Peyer's patch (tissue), 4 donors: ENCODE measurements around the gene RFFL. TPM values are rescaled to one million over a fixed set of nuclear protein-coding genes. Genes with fewer than 3 reads are reported as not detected.
"Not testable (repeated sequence)": the region's sequence is repeated elsewhere in the genome, so short reads cannot be mapped to it uniquely, and the experiment has no call there.

Experiments used
- DNase-seq, 3 donors: peaks; one replicate each; pipeline ENCODE4 v3.0.0-alpha.2; 2017 to 2019
- H3K27ac ChIP-seq, 4 donors: fragments of 200-600 bp; sonication (generic); one replicate each; pipeline ENCODE4 v1.5.1; 2016 to 2019
- H3K27me3 ChIP-seq, 2 donors: fragments of 200-600 bp; sonication (generic); one replicate each; pipeline ENCODE4 v1.5.1; 2019
- H3K36me3 ChIP-seq, 3 donors: fragments of 200-600 bp; sonication (generic); one replicate each; pipeline ENCODE4 v1.5.1; 2016 to 2019
- H3K4me1 ChIP-seq, 4 donors: fragments of 200-600 bp; sonication (generic); one replicate each; pipeline ENCODE4 v1.5.1; 2016 to 2019
- H3K4me3 ChIP-seq, 4 donors: fragments of 200-600 bp; sonication (generic); 1 replicate in 3 of 4; 2 replicates in 1 of 4; pipeline ENCODE4 v1.5.1; 2016 to 2019; ENCODE audit warnings: mild to moderate bottlenecking in 1 of 4
- H3K9me3 ChIP-seq, 4 donors: fragments of 200-600 bp; sonication (generic); one replicate each; pipeline ENCODE4 v1.5.1; 2016 to 2019; ENCODE audit warnings: mild to moderate bottlenecking in 1 of 4
- POLR2A ChIP-seq, 2 donors: fragments of 450-650 bp; IDR thresholded peaks; one replicate each; pipeline ENCODE4 v1.5.1; 2017; ENCODE audit warnings: antibody characterized with exemption in 2 of 2, mild to moderate bottlenecking in 2 of 2, moderate library complexity in 2 of 2
- total RNA-seq, 4 donors: library from RNA; depleted of rRNA; stranded (reverse); fragments of >200 nt; gene quantifications; one replicate each; pipeline ENCODE4 v1.1.0, GENCODE V29; 2016
- TF ChIP-seq, protein P1 (sequence below), 6 experiments: fragments of 450-650 bp in 4 of 6; fragments of 200-600 bp in 2 of 6; sonication (generic) in 1 of 6; IDR thresholded peaks; one replicate each; pipeline ENCODE4 v1.5.1; 2017 to 2019; ENCODE audit warnings: antibody characterized with exemption in 6 of 6, mild to moderate bottlenecking in 3 of 6, moderate library complexity in 1 of 6

RFFL gene
- total RNA-seq, 4 donors from 2014 or later: 33.0 to 76.7 (median 43.0) TPM

DNA sequence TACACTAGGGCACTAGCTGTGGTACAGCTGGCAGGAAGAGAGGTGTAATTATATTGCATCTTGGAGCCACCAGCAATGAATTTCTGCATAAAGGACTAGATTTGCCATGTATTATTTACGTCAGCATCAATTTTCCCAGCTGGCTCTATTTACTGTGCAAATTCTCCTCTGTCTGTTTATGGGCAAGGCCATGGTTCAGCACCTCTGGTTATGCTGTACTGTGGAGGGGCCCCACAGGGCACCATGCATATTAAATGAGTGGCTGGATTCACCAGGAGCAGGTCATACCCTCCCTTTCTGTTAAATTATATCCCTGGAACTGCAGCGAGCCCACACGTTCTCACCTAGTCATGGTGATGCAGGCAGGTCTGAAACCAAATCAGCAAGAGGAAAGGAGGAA lies 36.4 kb upstream of the RFFL start:
- no peak for TF ChIP-seq POLR2A (IDR thresholded peaks at IDR 0.05)
- TF ChIP-seq, protein P1, sequence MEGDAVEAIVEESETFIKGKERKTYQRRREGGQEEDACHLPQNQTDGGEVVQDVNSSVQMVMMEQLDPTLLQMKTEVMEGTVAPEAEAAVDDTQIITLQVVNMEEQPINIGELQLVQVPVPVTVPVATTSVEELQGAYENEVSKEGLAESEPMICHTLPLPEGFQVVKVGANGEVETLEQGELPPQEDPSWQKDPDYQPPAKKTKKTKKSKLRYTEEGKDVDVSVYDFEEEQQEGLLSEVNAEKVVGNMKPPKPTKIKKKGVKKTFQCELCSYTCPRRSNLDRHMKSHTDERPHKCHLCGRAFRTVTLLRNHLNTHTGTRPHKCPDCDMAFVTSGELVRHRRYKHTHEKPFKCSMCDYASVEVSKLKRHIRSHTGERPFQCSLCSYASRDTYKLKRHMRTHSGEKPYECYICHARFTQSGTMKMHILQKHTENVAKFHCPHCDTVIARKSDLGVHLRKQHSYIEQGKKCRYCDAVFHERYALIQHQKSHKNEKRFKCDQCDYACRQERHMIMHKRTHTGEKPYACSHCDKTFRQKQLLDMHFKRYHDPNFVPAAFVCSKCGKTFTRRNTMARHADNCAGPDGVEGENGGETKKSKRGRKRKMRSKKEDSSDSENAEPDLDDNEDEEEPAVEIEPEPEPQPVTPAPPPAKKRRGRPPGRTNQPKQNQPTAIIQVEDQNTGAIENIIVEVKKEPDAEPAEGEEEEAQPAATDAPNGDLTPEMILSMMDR (IDR thresholded peaks at IDR 0.05): no peak
- no peak for DNase-seq
- no peaks in the 10 kb centered on the region for H3K4me1 ChIP-seq
- no peak overlapping the region for H3K4me3 ChIP-seq
- H3K36me3 ChIP-seq: peaks cover 0 to 45% (median 0%) of the 10 kb centered on the region in 3 donors
- no peaks in the 10 kb centered on the region for H3K27me3 ChIP-seq
- H3K9me3 ChIP-seq: no peaks in the 10 kb centered on the region
- no peak overlapping the region for H3K27ac ChIP-seq

DNA sequence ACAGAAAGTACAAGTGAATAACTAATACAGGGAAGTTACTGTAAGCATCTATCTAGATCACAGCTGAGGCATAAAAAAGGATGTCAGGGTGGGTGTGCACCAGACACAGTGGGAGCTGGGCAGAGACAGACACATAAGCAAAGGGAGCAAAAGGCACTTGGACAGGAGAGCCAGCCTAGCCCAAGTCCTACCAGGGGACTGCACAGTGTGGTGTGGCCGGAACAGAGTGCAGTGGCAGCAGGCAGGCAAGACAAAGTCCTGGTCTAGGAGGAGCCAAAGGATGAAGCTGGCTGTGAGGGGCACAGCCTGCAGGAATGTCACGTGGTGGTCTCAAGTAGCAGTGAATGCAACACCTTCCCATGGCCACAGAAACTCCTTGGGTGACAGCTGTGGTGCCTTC lies 34.3 kb upstream of the RFFL start:
- Histone ChIP-seq H3K27me3 (no peaks in the 10 kb centered on the region), H3K36me3 (peaks cover 0 to 34% (median 0%) of the 10 kb centered on the region in 3 donors), H3K4me1 (no peaks in the 10 kb centered on the region), H3K27ac (no peak overlapping the region), H3K9me3 (no peaks in the 10 kb centered on the region), H3K4me3 (no peak overlapping the region)
- DNase-seq: no peak
- TF ChIP-seq POLR2A (IDR thresholded peaks at IDR 0.05): no peak
- TF ChIP-seq, protein P1 (IDR thresholded peaks at IDR 0.05): no peak

DNA sequence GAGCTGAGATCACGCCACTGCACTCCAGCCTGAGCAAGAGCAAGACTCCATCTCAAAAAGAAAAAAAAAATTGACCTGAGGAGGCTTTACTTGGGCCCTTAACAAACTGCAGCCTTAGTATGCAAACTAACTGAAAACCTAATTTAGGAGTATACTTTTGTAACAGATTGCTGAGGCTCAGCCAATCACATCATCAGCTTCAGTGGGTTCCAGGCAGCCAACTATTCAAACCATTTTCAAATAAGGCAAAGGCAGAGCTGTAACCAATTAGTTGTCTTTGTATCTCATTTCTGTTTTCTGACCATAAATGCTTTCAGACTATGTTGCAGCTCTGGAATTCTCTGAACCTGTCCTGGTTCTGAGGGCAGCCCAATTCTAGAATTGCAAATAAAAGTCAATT lies 32.2 kb upstream of the RFFL start:
- no peak for DNase-seq
- Histone ChIP-seq H3K27me3 (no peaks in the 10 kb centered on the region), H3K27ac (no peak overlapping the region), H3K36me3 (peaks cover 0 to 17% (median 0%) of the 10 kb centered on the region in 3 donors), H3K4me1 (no peaks in the 10 kb centered on the region), H3K9me3 (no peaks in the 10 kb centered on the region), H3K4me3 (no peak overlapping the region)
- TF ChIP-seq, protein P1 (IDR thresholded peaks at IDR 0.05): no peak
- TF ChIP-seq POLR2A (IDR thresholded peaks at IDR 0.05): no peak

DNA sequence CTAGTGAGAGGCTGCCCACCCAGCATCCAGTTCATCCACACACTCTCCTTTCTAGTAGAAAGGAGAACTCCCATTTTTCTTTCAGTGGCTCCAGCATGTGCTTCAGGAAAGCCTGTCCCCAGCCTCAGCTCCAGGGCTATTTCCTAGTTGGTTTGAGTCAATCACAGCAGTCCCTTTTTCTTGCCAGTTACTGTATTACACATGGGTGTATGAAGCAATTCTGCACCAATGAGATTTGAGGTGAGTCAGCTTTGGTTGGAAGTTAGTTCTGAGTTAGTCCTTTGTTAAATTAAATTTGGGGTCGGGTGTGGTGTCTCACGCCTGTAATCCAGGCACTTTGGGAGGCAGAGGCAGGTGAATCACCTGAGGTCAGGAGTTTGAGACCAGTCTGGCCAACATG lies 31.4 kb upstream of the RFFL start:
- H3K27me3 ChIP-seq: no peaks in the 10 kb centered on the region
- no peak overlapping the region for H3K4me3 ChIP-seq
- TF ChIP-seq, protein P1 (IDR thresholded peaks at IDR 0.05): no peak
- TF ChIP-seq POLR2A (IDR thresholded peaks at IDR 0.05): no peak

DNA sequence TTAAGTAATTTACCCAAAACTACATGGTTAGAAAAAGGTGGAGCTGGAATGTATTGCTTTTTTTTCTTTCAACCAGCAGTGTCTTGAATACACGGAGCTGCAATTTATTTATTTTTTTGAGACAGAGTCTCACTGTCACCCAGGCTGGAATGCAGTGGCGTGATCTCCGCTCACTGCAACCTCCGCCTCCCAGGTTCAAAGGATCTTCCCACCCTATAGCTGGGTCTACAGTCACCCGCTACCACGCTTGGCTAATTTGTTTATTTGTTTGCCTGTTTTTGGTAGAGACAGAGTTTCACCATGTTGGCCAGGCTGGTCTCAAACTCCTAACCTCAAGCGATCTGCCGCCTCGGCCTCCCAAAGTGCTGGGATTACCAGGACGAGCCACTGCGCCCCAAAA lies 27.2 kb upstream of the RFFL start:
- not testable (repeated sequence) for H3K36me3 ChIP-seq, H3K27ac ChIP-seq
- peaks cover 0 to 16% (median 3%) of the 10 kb centered on the region in 4 donors for H3K4me1 ChIP-seq

More for the DNA sequence above, 31.4 kb upstream of the RFFL start:
- H3K9me3 ChIP-seq: no peaks in the 10 kb centered on the region
- DNase-seq: no peak
- peaks cover 0 to 10% (median 0%) of the 10 kb centered on the region in 3 donors for H3K36me3 ChIP-seq
- H3K4me1 ChIP-seq: no peaks in the 10 kb centered on the region
- H3K27ac ChIP-seq: no peak overlapping the region

DNA sequence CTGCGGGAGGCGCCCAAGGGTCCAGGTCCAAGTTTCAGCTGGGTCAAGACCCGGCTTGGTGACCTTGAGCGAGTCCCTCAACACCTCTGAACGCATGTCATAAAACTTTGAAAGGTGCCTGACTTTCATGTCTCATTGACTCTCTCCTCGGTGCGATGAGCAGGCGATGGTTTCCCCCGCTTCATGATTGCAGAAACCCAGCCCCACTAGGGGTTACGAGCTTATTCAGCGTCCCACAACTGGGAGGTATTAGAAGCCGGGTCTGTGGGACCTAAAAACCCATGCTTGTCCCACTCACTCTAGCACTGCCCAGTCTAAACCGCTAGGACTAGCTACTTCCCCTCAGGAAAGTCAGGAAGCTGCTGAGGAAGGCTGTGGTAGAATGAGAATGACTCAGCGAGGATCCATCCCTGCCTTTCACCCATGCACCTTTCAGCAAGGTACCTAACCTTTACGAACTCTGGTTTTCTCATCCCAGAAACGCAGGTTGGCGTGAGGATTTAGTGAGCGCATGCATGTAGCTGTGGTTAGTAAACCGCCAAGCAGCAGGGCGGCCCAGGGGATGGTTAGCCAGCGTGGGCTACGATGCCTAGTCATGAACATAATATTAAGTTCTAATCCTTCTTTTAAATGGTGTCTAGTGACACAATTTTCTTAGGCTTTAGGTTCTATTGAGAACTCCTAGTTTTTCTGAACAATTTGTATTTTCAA lies 26.2 kb upstream of the RFFL start:
- H3K9me3 ChIP-seq: no peaks in the 10 kb centered on the region
- H3K4me1 ChIP-seq: peaks cover 0 to 25% (median 4%) of the 10 kb centered on the region in 4 donors
- TF ChIP-seq, protein P1 (IDR thresholded peaks at IDR 0.05): peak in 1 of 6 experiments; percentile 23
- TF ChIP-seq POLR2A (IDR thresholded peaks at IDR 0.05): no peak
- H3K27me3 ChIP-seq: no peaks in the 10 kb centered on the region
- peak overlapping the region; percentile 90 to 98 (median 94) for H3K4me3 ChIP-seq
- H3K36me3 ChIP-seq: no peaks in the 10 kb centered on the region
- peak overlapping the region; percentile 96 to 99 (median 98) for H3K27ac ChIP-seq
- DNase-seq: peak in 2 of 3 donors; percentile 26 to 56

More for the DNA sequence above, 27.2 kb upstream of the RFFL start:
- H3K27me3 ChIP-seq, DNase-seq, H3K4me3 ChIP-seq, H3K9me3 ChIP-seq: not testable (repeated sequence)
